A549 (cell line): ENCODE measurements around the gene KRTAP12-2.
"Not testable (repeated sequence)": the region's sequence is repeated elsewhere in the genome, so short reads cannot be mapped to it uniquely, and the experiment has no call there.

ENCODE experiments used
- CBX8 ChIP-seq: fragments of 200-600 bp; sonication (generic); IDR thresholded peaks from 2 replicates; pipeline ENCODE4 v1.6.1; 2016
- CEBPB ChIP-seq, 2 experiments: fragments of >200 bp in 1 of 2; sonication (Bioruptor Twin) in 1 of 2; formaldehyde crosslinking in 1 of 2; IDR thresholded peaks; 2 replicates each; pipeline ENCODE4 v1.6.1; 2012 to 2016
- EP300 ChIP-seq, 2 experiments: fragments of >200 bp; sonication (Bioruptor Twin); formaldehyde crosslinking; IDR thresholded peaks; 2 replicates in 1 of 2; 3 replicates in 1 of 2; pipeline ENCODE4 v1.6.1; 2016 to 2017
- HDAC2 ChIP-seq: fragments of 200-600 bp; sonication (generic); IDR thresholded peaks from 2 replicates; pipeline ENCODE4 v1.6.1; 2016
- PBX3 ChIP-seq: IDR thresholded peaks from 2 replicates; pipeline ENCODE4 v1.6.1; 2012
- POLR2A ChIP-seq: IDR thresholded peaks from 2 replicates; pipeline ENCODE4 v1.6.1; 2012; ENCODE audit warnings: mild to moderate bottlenecking, low read length
- RCOR1 ChIP-seq: fragments of 150-350 bp; IDR thresholded peaks from 2 replicates; pipeline ENCODE4 v1.6.1; 2014; ENCODE audit warnings: antibody characterized with exemption, low read length, low read depth
- SREBF2 ChIP-seq: fragments of 450-650 bp; IDR thresholded peaks from 2 replicates; pipeline ENCODE4 v1.6.1; 2014; ENCODE audit warnings: mild to moderate bottlenecking, moderate library complexity
- TP53 ChIP-seq: fragments of 250-450 bp; sonication (Bioruptor Pico); IDR thresholded peaks from 2 replicates; pipeline ENCODE4 v1.5.0; 2021; ENCODE audit warnings: mild to moderate bottlenecking, moderate library complexity
- ZFP36 ChIP-seq: fragments of 450-650 bp; IDR thresholded peaks from 2 replicates; pipeline ENCODE4 v1.6.1; 2014; ENCODE audit warnings: borderline replicate concordance; ENCODE audit not compliant: partially characterized antibody
- TF ChIP-seq, protein P1 (sequence below): fragments of >200 bp; sonication (Bioruptor Twin); formaldehyde crosslinking; IDR thresholded peaks from 3 replicates; pipeline ENCODE4 v1.5.1; 2016
- TF ChIP-seq, protein P2 (sequence below): fragments of 150-350 bp; IDR thresholded peaks from 2 replicates; pipeline ENCODE4 v1.6.1; 2014; ENCODE audit warnings: low read depth, mild to moderate bottlenecking, low read length

GRCh38 chr21:44697172-44697810 lies 30.6 kb upstream of the KRTAP12-2 start, which contains the start of gene KRTAP10-12:
- TF ChIP-seq HDAC2; CEBPB (IDR thresholded peaks at IDR 0.05); EP300 (IDR thresholded peaks at IDR 0.05); POLR2A; CBX8; SREBF2; ZFP36; RCOR1; PBX3; TP53 (CRISPR knock-in tag): not testable (repeated sequence)
- TF ChIP-seq, protein P1, sequence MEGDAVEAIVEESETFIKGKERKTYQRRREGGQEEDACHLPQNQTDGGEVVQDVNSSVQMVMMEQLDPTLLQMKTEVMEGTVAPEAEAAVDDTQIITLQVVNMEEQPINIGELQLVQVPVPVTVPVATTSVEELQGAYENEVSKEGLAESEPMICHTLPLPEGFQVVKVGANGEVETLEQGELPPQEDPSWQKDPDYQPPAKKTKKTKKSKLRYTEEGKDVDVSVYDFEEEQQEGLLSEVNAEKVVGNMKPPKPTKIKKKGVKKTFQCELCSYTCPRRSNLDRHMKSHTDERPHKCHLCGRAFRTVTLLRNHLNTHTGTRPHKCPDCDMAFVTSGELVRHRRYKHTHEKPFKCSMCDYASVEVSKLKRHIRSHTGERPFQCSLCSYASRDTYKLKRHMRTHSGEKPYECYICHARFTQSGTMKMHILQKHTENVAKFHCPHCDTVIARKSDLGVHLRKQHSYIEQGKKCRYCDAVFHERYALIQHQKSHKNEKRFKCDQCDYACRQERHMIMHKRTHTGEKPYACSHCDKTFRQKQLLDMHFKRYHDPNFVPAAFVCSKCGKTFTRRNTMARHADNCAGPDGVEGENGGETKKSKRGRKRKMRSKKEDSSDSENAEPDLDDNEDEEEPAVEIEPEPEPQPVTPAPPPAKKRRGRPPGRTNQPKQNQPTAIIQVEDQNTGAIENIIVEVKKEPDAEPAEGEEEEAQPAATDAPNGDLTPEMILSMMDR, result not testable (repeated sequence)
- TF ChIP-seq, protein P2, sequence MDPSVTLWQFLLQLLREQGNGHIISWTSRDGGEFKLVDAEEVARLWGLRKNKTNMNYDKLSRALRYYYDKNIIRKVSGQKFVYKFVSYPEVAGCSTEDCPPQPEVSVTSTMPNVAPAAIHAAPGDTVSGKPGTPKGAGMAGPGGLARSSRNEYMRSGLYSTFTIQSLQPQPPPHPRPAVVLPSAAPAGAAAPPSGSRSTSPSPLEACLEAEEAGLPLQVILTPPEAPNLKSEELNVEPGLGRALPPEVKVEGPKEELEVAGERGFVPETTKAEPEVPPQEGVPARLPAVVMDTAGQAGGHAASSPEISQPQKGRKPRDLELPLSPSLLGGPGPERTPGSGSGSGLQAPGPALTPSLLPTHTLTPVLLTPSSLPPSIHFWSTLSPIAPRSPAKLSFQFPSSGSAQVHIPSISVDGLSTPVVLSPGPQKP, result not testable (repeated sequence)
